Measurements from ENCODE around the gene DOCK8.

DOCK8 gene

DNA sequence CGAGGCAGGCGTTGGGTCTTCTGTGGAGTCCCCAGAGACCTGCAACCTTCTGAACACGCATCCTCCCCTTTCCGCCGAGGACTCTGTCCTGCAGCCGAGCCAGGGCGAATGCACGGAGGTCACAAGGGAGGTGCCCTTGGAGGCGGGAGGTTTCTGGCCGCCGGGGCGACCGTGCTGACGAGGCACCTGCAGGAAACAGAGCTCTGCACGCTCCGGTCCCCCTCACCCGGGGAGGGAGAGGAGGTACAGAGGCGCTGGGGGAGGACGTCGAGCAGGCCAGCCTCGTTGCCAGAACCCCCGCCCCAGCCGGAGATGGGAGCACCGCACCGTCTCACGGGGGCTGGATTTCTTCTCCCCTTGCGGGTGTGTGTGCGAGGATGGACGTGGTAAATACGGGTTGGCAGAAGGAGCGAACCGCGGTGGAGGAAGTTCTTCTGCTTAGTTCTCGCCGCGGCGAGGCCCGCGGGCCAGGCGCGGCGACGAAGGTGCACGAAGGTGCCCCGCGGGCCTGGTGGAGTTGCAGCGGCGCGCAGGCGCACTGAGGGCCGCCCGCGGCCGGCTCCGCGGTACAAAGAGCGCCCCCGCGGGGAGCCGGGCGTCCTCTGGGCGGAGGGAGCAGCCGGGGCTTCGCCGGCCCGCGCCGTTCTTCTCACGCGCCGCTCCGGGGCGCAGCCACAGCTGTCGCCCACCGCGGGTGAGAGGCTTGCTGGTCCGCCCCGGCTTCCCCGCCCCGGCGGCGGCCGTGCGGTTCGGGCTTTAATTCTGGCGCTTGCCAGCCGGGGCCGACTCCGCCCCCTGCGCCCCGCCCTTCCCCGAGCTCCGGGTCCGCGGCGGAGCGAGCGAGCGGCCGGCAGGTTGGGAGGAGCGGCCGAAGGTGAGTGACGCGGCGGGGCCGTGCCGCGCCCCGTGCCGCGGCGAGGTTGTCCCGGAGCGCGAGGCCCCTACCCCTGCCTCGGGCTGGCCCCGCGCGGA lies 289.5 kb downstream of the DOCK8 start, which contains the start of gene KANK1:
KANK1 (plus strand) TSS at position 815 of the 972 bp plus-strand sequence.
- peak; percentile 44 for DNase-seq (ENCODE audit: low read depth)

- no peak for DNase-seq (ENCODE audit: low read depth)
Measured at GRCh38 chr9:504921-505740, 290.5 kb downstream of the DOCK8 start.

DNA sequence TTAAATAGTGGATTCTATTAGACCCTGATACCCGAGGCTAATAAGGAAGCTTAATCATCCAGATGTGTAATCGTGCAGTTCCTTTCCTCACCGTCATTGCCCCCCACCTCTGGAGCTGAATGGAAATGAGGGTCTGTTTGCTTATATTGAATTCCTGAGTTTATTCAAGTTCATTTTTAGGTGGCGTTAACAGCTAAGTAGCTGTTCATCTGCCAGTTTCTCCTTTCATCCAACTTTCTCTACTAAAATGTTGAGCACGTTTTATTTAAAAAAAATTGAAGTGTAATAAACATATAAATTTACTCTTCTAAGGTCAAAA lies 291.0 kb downstream of the DOCK8 start:
- no peak for DNase-seq (ENCODE audit: low read depth)

- DNase-seq (ENCODE audit: low read depth) = no peak
Measured at GRCh38 chr9:506281-506680, 291.6 kb downstream of the DOCK8 start.

GRCh38 chr9:511861-512260 lies 297.2 kb downstream of the DOCK8 start:
- DNase-seq (ENCODE audit: low read depth) = no peak

DNA sequence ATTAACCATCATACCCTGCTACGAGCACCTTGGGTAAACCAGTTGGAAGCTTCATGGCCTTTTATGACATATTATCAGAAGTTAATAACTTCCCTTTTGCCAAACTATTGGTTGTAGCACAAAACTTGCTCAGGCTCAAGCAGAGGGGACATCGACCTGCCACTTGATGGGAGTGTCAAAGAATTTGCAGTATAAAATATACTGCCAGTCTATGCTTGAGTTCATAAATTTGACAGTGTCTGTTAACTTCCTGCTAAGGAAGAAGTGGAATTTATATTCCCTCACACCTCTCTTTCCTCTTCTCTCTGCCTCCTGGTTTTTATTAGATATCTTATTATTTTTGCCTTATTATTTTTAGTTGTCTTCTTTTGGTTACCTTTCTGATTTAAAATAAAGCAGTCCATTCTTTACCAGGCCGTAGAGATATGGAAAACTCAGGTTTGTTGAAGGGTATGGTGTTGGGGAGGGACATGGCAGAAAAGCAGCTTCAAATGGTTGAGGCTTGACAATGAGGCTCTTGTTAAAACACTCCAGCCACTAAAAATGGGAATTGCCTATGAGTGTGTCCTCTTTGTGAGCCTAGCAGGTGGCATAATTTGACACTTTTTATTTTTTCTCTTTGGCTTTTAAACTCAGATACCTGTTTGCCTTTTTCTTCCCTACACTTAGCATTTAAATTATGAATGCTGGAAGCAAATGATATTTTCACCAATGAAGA lies 298.0 kb downstream of the DOCK8 start:
- no peak for DNase-seq (ENCODE audit: low read depth)
